RWPE2 (cell line): ENCODE measurements around the gene PGBD5.
"Not testable (repeated sequence)": the region's sequence is repeated elsewhere in the genome, so short reads cannot be mapped to it uniquely, and the experiment has no call there.

ENCODE experiments used
- ATAC-seq: fragments of 200-7000 bp; cut with Tn5 transposase; 3 replicates; pipeline ENCODE4 v1.9.1; 2021; ENCODE audit warnings: low read depth
- DNase-seq: peaks from one replicate; pipeline ENCODE4 v3.0.0-alpha.2; 2020; ENCODE audit warnings: low spot score
- H3K27ac ChIP-seq: fragments of 450-650 bp; 2 replicates; pipeline ENCODE4 v1.5.1; 2017; ENCODE audit warnings: mild to moderate bottlenecking; ENCODE audit not compliant: poor library complexity, severe bottlenecking
- H3K27me3 ChIP-seq: fragments of 250-450 bp; sonication (Bioruptor Pico); 2 replicates; pipeline ENCODE4 v1.5.1; 2021; ENCODE audit warnings: mild to moderate bottlenecking, moderate library complexity; ENCODE audit not compliant: insufficient read depth, poor library complexity, severe bottlenecking
- H3K36me3 ChIP-seq: fragments of 250-450 bp; sonication (Bioruptor Pico); 2 replicates; pipeline ENCODE4 v1.5.1; 2020; ENCODE audit warnings: low read depth, mild to moderate bottlenecking, moderate library complexity
- H3K4me1 ChIP-seq: fragments of 250-450 bp; sonication (Bioruptor Pico); 2 replicates; pipeline ENCODE4 v1.5.1; 2021; ENCODE audit warnings: mild to moderate bottlenecking, moderate library complexity; ENCODE audit not compliant: insufficient read depth, poor library complexity, severe bottlenecking
- H3K4me3 ChIP-seq: fragments of 250-450 bp; sonication (Bioruptor Pico); 2 replicates; pipeline ENCODE4 v1.5.1; 2021; ENCODE audit warnings: mild to moderate bottlenecking, moderate library complexity; ENCODE audit not compliant: severe bottlenecking
- H3K9me3 ChIP-seq: fragments of 250-450 bp; sonication (Bioruptor Pico); 2 replicates; pipeline ENCODE4 v1.5.1; 2021; ENCODE audit warnings: mild to moderate bottlenecking, moderate library complexity; ENCODE audit not compliant: severe bottlenecking
- CTCF ChIP-seq: fragments of 450-650 bp; IDR thresholded peaks from one replicate; pipeline ENCODE4 v1.5.1; 2017; ENCODE audit warnings: mild to moderate bottlenecking, moderate library complexity; ENCODE audit not compliant: poor library complexity, severe bottlenecking

The PGBD5 gene

GRCh38 chr1:230422221-230422981, 3.7 kb downstream of the PGBD5 start:
- ATAC-seq = no peak
- no peaks in the 10 kb centered on the region for H3K4me1 ChIP-seq
- no peaks in the 10 kb centered on the region for H3K9me3 ChIP-seq
- peaks cover 24% of the 10 kb centered on the region for H3K27me3 ChIP-seq
- no peaks in the 10 kb centered on the region for H3K36me3 ChIP-seq
- no peak for TF ChIP-seq CTCF
- H3K4me3 ChIP-seq = no peak overlapping the region
- H3K27ac ChIP-seq = no peak overlapping the region
- DNase-seq = no peak

GRCh38 chr1:230421481-230421880, 4.7 kb downstream of the PGBD5 start:
- DNase-seq = no peak

GRCh38 chr1:230420372-230420771, 5.8 kb downstream of the PGBD5 start:
- H3K27me3 ChIP-seq = peaks cover 16% of the 10 kb centered on the region

More at GRCh38 chr1:230421481-230421880, 4.7 kb downstream of the PGBD5 start:
- no peak for ATAC-seq
- no peak for TF ChIP-seq CTCF
- H3K27me3 ChIP-seq = peaks cover 16% of the 10 kb centered on the region
- no peaks in the 10 kb centered on the region for H3K4me1 ChIP-seq
- no peak overlapping the region for H3K4me3 ChIP-seq
- H3K27ac ChIP-seq = no peak overlapping the region
- H3K36me3 ChIP-seq = no peaks in the 10 kb centered on the region
- no peaks in the 10 kb centered on the region for H3K9me3 ChIP-seq

GRCh38 chr1:230416430-230416829, 9.7 kb downstream of the PGBD5 start:
- H3K4me3 ChIP-seq = no peak overlapping the region
- H3K27ac ChIP-seq = no peak overlapping the region
- no peak for DNase-seq
- H3K36me3 ChIP-seq = no peaks in the 10 kb centered on the region
- H3K4me1 ChIP-seq = no peaks in the 10 kb centered on the region
- no peak for ATAC-seq
- no peaks in the 10 kb centered on the region for H3K9me3 ChIP-seq
- no peak for TF ChIP-seq CTCF
- no peaks in the 10 kb centered on the region for H3K27me3 ChIP-seq

More at GRCh38 chr1:230420372-230420771, 5.8 kb downstream of the PGBD5 start:
- H3K27ac ChIP-seq, ATAC-seq, DNase-seq, H3K9me3 ChIP-seq, H3K4me1 ChIP-seq, H3K36me3 ChIP-seq, H3K4me3 ChIP-seq: not testable (repeated sequence)

- H3K27ac ChIP-seq = no peak overlapping the region
- H3K36me3 ChIP-seq = no peaks in the 10 kb centered on the region
- no peak for TF ChIP-seq CTCF
- H3K27me3 ChIP-seq = no peaks in the 10 kb centered on the region
- H3K4me1 ChIP-seq = no peaks in the 10 kb centered on the region
- H3K9me3 ChIP-seq = no peaks in the 10 kb centered on the region
- ATAC-seq = no peak
- DNase-seq = no peak
- no peak overlapping the region for H3K4me3 ChIP-seq
Observed at GRCh38 chr1:230415405-230416132, 10.6 kb downstream of the PGBD5 start.
